ENCODE measurements around the gene APBB2. TPM values are rescaled to one million over a fixed set of nuclear protein-coding genes. Genes with fewer than 3 reads are reported as not detected.

The APBB2 gene
- total RNA-seq, 3 donors from 2014 or later (not counting 1 experiment from before 2014, with no cell fraction given): 0.38 to 0.48 TPM; not detected in 1

DNA sequence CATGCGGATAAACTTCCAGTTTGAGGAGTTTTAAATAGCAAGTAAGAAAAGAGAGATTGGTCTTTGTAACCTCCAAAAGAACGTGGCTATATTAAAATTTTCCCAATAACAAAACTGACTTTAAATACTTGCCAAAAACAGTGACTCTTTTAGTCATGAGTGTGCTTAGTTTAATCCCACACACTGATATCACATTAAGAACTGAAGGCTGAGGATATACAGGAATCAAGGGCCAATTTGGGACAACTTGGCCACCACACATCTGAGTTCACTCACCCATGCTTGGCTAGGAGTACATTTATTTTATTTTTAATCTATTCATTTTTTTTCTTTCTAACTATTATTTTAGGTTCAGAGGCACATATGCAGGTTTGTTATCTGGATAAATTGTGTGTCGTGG, 110.2 kb downstream of the APBB2 start:
- Histone ChIP-seq H3K4me1 (ENCODE audit: control insufficient read depth, insufficient read depth, low read length) (no peaks in the 10 kb centered on the region), H3K9me3 (ENCODE audit: control insufficient read depth, insufficient read depth, low read length) (no peaks in the 10 kb centered on the region), H3K4me3 (ENCODE audit: low read length) (no peak overlapping the region), H3K36me3 (ENCODE audit: control insufficient read depth, insufficient read depth, low read length) (no peaks in the 10 kb centered on the region), H3K27me3 (ENCODE audit: control insufficient read depth, insufficient read depth, low read length) (no peaks in the 10 kb centered on the region), H3K27ac (ENCODE audit: low read length) (no peak overlapping the region)
- Mint-ChIP-seq H3K4me1 (no peaks in the 10 kb centered on the region), H3K4me3 (no peak overlapping the region), H3K27me3 (ENCODE audit: low read depth in 2 of 2) (no peaks in the 10 kb centered on the region), H3K36me3 (no peaks in the 10 kb centered on the region), H3K9me3 (no peaks in the 10 kb centered on the region), H3K27ac (no peak overlapping the region)
- intact Hi-C loops (cut with micrococcal nuclease): no loop called here
- no CpG with 5 or more reads among the region's 3 CpGs for WGBS (ENCODE audit: insufficient coverage)
- ATAC-seq (no peak), DNase-seq (no peak)
- TF ChIP-seq, protein P1, sequence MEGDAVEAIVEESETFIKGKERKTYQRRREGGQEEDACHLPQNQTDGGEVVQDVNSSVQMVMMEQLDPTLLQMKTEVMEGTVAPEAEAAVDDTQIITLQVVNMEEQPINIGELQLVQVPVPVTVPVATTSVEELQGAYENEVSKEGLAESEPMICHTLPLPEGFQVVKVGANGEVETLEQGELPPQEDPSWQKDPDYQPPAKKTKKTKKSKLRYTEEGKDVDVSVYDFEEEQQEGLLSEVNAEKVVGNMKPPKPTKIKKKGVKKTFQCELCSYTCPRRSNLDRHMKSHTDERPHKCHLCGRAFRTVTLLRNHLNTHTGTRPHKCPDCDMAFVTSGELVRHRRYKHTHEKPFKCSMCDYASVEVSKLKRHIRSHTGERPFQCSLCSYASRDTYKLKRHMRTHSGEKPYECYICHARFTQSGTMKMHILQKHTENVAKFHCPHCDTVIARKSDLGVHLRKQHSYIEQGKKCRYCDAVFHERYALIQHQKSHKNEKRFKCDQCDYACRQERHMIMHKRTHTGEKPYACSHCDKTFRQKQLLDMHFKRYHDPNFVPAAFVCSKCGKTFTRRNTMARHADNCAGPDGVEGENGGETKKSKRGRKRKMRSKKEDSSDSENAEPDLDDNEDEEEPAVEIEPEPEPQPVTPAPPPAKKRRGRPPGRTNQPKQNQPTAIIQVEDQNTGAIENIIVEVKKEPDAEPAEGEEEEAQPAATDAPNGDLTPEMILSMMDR (IDR thresholded peaks at IDR 0.05): no peak

DNA sequence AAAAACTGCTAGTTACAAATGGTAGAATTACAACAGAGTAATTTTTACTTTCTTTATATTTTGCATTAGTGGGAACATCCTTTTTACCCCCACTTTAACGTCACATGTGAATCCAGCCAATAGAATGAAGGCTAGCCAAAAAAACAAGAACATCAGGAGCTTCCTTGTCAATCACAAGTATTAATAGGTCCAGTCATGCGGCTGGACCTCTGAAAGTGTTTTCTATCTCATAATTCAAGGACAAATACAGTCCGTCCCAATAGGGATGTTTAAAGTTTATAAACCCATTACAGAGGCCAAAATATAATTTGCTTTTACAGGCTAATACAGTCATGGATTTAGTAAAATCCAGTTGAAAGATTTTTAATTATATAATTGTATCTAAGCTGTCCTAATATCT, 110.7 kb downstream of the APBB2 start:
- no peaks in the 10 kb centered on the region for H3K9me3 Mint-ChIP-seq
- ATAC-seq: no peak
- TF ChIP-seq, protein P1 (IDR thresholded peaks at IDR 0.05): no peak

DNA sequence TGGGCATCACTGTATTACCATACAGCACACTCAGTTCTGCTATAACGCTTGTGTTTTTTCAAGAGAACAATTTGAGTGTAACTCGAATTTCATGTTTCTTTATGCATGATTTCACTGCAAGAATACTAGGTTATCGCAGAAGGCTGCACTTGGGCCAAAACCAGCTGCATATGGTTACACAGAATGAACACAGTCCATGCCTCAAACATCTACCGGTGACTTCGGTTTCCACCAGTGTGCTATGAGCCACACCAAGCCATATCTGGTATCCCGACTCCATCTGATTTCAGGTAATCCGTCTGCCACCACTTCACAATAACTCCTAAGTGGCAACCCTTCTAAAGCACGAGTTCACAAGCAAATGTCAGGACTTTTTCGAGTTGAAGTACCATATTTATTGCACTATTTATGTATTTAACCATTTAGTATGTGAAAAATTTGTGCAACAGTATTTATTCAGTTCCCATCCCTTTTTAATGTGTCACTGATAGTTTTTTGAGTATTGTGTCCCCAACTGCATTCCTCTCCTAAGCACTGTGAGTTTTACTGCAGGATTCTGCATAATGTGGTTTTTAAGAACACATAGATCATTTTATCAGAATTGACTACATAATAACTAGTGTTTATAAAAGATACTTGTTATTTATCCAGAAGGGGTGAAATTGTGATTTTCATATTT, 111.8 kb downstream of the APBB2 start:
- Histone ChIP-seq H3K27me3 (ENCODE audit: control insufficient read depth, insufficient read depth, low read length) (no peaks in the 10 kb centered on the region), H3K4me1 (ENCODE audit: control insufficient read depth, insufficient read depth, low read length) (no peaks in the 10 kb centered on the region), H3K9me3 (ENCODE audit: control insufficient read depth, insufficient read depth, low read length) (no peaks in the 10 kb centered on the region), H3K4me3 (ENCODE audit: low read length) (no peak overlapping the region), H3K27ac (ENCODE audit: low read length) (no peak overlapping the region), H3K36me3 (ENCODE audit: control insufficient read depth, insufficient read depth, low read length) (no peaks in the 10 kb centered on the region)
- Mint-ChIP-seq H3K4me3 (no peak overlapping the region), H3K27ac (no peak overlapping the region), H3K36me3 (no peaks in the 10 kb centered on the region), H3K27me3 (ENCODE audit: low read depth in 2 of 2) (no peaks in the 10 kb centered on the region), H3K9me3 (no peaks in the 10 kb centered on the region), H3K4me1 (no peaks in the 10 kb centered on the region)
- intact Hi-C loops (cut with micrococcal nuclease): no loop called here
- DNase-seq (no peak), ATAC-seq (no peak)
- 92% methylated on average over 8 of the region's 9 CpGs for WGBS (ENCODE audit: insufficient coverage)
- TF ChIP-seq, protein P1 (IDR thresholded peaks at IDR 0.05): no peak

More for the DNA sequence above, 110.7 kb downstream of the APBB2 start:
- no peaks in the 10 kb centered on the region for H3K4me1 ChIP-seq (ENCODE audit: control insufficient read depth, insufficient read depth, low read length)
- H3K4me3 ChIP-seq (ENCODE audit: low read length): no peak overlapping the region
- Mint-ChIP-seq H3K36me3 (no peaks in the 10 kb centered on the region), H3K27ac (no peak overlapping the region), H3K4me1 (no peaks in the 10 kb centered on the region), H3K4me3 (no peak overlapping the region), H3K27me3 (ENCODE audit: low read depth in 2 of 2) (no peaks in the 10 kb centered on the region)
- no peak for DNase-seq
- no peaks in the 10 kb centered on the region for H3K9me3 ChIP-seq (ENCODE audit: control insufficient read depth, insufficient read depth, low read length)
- WGBS (ENCODE audit: insufficient coverage): 90% methylated on average over 2 of the region's 3 CpGs
- no peaks in the 10 kb centered on the region for H3K36me3 ChIP-seq (ENCODE audit: control insufficient read depth, insufficient read depth, low read length)
- H3K27ac ChIP-seq (ENCODE audit: low read length): no peak overlapping the region
- intact Hi-C loops (cut with micrococcal nuclease): no loop called here
- no peaks in the 10 kb centered on the region for H3K27me3 ChIP-seq (ENCODE audit: control insufficient read depth, insufficient read depth, low read length)

All from natural killer cell (primary cell).